SK-N-SH treated with all-trans-retinoic acid at 6 μM for 48 hours (cell line): ENCODE data around the gene TRPM2.

Source experiments
- ATAC-seq: fragments of 200-7000 bp; cut with Tn5 transposase; 3 replicates; pipeline ENCODE4 v1.9.1; 2020; ENCODE audit warnings: mild to moderate bottlenecking, moderate library complexity
- ARNTL ChIP-seq: fragments of 450-650 bp; formaldehyde crosslinking; IDR thresholded peaks from 2 replicates; pipeline ENCODE4 v1.5.0; 2020; ENCODE audit warnings: low read depth, mild to moderate bottlenecking, moderate library complexity, borderline replicate concordance
- BACH2 ChIP-seq: fragments of 250-450 bp; sonication (Bioruptor Pico); IDR thresholded peaks from 2 replicates; pipeline ENCODE4 v1.9.0; 2021; ENCODE audit warnings: mild to moderate bottlenecking, borderline replicate concordance
- CREB5 ChIP-seq: fragments of 250-450 bp; sonication (Bioruptor Pico); IDR thresholded peaks from 2 replicates; pipeline ENCODE4 v1.5.1; 2020; ENCODE audit warnings: low read depth, mild to moderate bottlenecking, moderate library complexity
- GLIS3 ChIP-seq: fragments of 250-450 bp; sonication (Bioruptor Pico); IDR thresholded peaks from 2 replicates; pipeline ENCODE4 v1.5.0; 2020; ENCODE audit warnings: mild to moderate bottlenecking, moderate library complexity
- ISL1 ChIP-seq: fragments of 250-450 bp; sonication (Bioruptor Pico); IDR thresholded peaks from 2 replicates; pipeline ENCODE4 v2.1.2; 2022; ENCODE audit warnings: mild to moderate bottlenecking, moderate library complexity
- POU6F1 ChIP-seq: fragments of 250-450 bp; sonication (Bioruptor Pico); IDR thresholded peaks from 2 replicates; pipeline ENCODE4 v1.8.0; 2021; ENCODE audit warnings: low read depth, mild to moderate bottlenecking, moderate library complexity, borderline replicate concordance
- PPARA ChIP-seq: fragments of 250-450 bp; sonication (Bioruptor Pico); IDR thresholded peaks from 2 replicates; pipeline ENCODE4 v1.5.0; 2020; ENCODE audit warnings: mild to moderate bottlenecking, borderline replicate concordance
- RARB ChIP-seq: fragments of 250-450 bp; sonication (Bioruptor Pico); IDR thresholded peaks from 2 replicates; pipeline ENCODE4 v1.8.0; 2021; ENCODE audit warnings: mild to moderate bottlenecking, moderate library complexity
- TCF4 ChIP-seq: fragments of 250-450 bp; sonication (Bioruptor Pico); IDR thresholded peaks from 2 replicates; pipeline ENCODE4 v1.8.0; 2021; ENCODE audit warnings: mild to moderate bottlenecking, moderate library complexity, borderline replicate concordance
- TOX ChIP-seq: fragments of 250-450 bp; sonication (Bioruptor Pico); IDR thresholded peaks from 2 replicates; pipeline ENCODE4 v1.8.0; 2021; ENCODE audit warnings: mild to moderate bottlenecking, moderate library complexity, borderline replicate concordance
- ZC3H10 ChIP-seq: fragments of 250-450 bp; sonication (Bioruptor Pico); IDR thresholded peaks from 2 replicates; pipeline ENCODE4 v1.5.1; 2021; ENCODE audit warnings: mild to moderate bottlenecking, moderate library complexity
- ZFP3 ChIP-seq: fragments of 250-450 bp; sonication (Bioruptor Pico); IDR thresholded peaks from 2 replicates; pipeline ENCODE4 v1.5.0; 2020; ENCODE audit warnings: mild to moderate bottlenecking, moderate library complexity
- ZFP30 ChIP-seq: fragments of 450-650 bp; formaldehyde crosslinking; IDR thresholded peaks from 2 replicates; pipeline ENCODE4 v1.5.0; 2022; ENCODE audit warnings: mild to moderate bottlenecking, moderate library complexity
- ZNF565 ChIP-seq: fragments of 450-650 bp; formaldehyde crosslinking; conservative IDR thresholded peaks from 2 replicates; pipeline ENCODE4 v1.5.0; 2020; ENCODE audit warnings: low read depth, mild to moderate bottlenecking, moderate library complexity
- ZNF70 ChIP-seq: fragments of 450-650 bp; formaldehyde crosslinking; IDR thresholded peaks from 2 replicates; pipeline ENCODE4 v1.5.0; 2020; ENCODE audit warnings: mild to moderate bottlenecking, moderate library complexity
- ZNF8 ChIP-seq: fragments of 450-650 bp; formaldehyde crosslinking; IDR thresholded peaks from 2 replicates; pipeline ENCODE4 v1.5.0; 2020; ENCODE audit warnings: mild to moderate bottlenecking, moderate library complexity
- TF ChIP-seq, protein P1 (sequence below): fragments of 250-450 bp; sonication (Bioruptor Pico); IDR thresholded peaks from 2 replicates; pipeline ENCODE4 v1.8.0; 2020; ENCODE audit warnings: mild to moderate bottlenecking, moderate library complexity, borderline replicate concordance
- TF ChIP-seq, protein P2 (sequence below): fragments of 250-450 bp; sonication (Bioruptor Pico); IDR thresholded peaks from 2 replicates; pipeline ENCODE4 v1.5.1; 2021; ENCODE audit warnings: mild to moderate bottlenecking, moderate library complexity
- TF ChIP-seq, protein P3 (sequence below): fragments of 250-450 bp; sonication (Bioruptor Pico); IDR thresholded peaks from 2 replicates; pipeline ENCODE4 v1.5.0; 2020; ENCODE audit warnings: mild to moderate bottlenecking, moderate library complexity

The TRPM2 gene

DNA sequence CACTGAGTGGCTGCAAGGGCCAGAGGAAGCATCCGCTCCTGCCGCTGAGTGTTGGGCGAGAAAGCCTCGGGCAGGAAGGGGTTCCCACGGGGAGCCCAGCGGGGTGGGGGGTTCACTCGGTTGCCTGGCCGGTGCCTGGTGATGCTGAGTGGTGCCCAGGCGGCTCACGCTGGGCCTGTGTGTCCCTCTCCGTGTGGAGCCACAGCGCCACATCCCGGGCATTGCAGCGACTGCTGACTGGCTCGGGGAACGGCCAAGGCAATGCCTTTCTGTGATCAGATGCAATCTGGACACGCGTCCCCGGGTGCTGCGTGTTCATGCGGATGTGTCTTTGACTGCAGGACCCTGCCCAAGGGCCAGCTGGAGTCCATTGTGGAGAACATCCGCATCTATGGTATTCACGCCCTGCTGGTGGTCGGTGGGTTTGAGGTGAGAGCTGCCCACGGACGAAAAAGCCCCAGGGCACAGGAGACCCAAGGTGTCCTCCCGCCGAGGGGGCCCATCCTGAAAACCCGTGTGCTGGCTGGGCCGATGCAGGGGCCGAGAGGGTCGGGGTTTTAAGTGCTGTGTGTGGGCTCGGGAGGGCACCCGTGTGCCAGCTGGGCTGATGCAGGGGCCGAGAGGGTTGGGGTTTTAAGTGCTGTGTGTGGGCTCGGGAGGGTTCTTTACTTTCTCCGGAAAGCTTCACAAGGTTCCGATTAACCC, 30.6 kb upstream of the TRPM2 start:
- TF ChIP-seq ZNF8 (CRISPR knock-in tag) (no peak), ZC3H10 (CRISPR knock-in tag) (no peak), RARB (no peak), ZFP3 (CRISPR knock-in tag) (no peak), TCF4 (CRISPR knock-in tag) (no peak), ZNF565 (CRISPR knock-in tag) (no peak), TOX (CRISPR knock-in tag) (no peak), ZNF70 (CRISPR knock-in tag) (no peak), POU6F1 (CRISPR knock-in tag) (no peak), PPARA (CRISPR knock-in tag) (no peak), ARNTL (CRISPR knock-in tag) (no peak)
- TF ChIP-seq, protein P1, sequence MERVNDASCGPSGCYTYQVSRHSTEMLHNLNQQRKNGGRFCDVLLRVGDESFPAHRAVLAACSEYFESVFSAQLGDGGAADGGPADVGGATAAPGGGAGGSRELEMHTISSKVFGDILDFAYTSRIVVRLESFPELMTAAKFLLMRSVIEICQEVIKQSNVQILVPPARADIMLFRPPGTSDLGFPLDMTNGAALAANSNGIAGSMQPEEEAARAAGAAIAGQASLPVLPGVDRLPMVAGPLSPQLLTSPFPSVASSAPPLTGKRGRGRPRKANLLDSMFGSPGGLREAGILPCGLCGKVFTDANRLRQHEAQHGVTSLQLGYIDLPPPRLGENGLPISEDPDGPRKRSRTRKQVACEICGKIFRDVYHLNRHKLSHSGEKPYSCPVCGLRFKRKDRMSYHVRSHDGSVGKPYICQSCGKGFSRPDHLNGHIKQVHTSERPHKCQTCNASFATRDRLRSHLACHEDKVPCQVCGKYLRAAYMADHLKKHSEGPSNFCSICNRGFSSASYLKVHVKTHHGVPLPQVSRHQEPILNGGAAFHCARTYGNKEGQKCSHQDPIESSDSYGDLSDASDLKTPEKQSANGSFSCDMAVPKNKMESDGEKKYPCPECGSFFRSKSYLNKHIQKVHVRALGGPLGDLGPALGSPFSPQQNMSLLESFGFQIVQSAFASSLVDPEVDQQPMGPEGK (CRISPR knock-in tag): no peak
- TF ChIP-seq, protein P2, sequence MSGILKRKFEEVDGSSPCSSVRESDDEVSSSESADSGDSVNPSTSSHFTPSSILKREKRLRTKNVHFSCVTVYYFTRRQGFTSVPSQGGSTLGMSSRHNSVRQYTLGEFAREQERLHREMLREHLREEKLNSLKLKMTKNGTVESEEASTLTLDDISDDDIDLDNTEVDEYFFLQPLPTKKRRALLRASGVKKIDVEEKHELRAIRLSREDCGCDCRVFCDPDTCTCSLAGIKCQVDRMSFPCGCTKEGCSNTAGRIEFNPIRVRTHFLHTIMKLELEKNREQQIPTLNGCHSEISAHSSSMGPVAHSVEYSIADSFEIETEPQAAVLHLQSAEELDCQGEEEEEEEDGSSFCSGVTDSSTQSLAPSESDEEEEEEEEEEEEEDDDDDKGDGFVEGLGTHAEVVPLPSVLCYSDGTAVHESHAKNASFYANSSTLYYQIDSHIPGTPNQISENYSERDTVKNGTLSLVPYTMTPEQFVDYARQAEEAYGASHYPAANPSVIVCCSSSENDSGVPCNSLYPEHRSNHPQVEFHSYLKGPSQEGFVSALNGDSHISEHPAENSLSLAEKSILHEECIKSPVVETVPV (CRISPR knock-in tag): no peak
- TF ChIP-seq, all 23 proteins: peak for 0

GRCh38 chr21:44323591-44323990, 29.8 kb upstream of the TRPM2 start:
- no peak for ATAC-seq
- TF ChIP-seq, protein P3, sequence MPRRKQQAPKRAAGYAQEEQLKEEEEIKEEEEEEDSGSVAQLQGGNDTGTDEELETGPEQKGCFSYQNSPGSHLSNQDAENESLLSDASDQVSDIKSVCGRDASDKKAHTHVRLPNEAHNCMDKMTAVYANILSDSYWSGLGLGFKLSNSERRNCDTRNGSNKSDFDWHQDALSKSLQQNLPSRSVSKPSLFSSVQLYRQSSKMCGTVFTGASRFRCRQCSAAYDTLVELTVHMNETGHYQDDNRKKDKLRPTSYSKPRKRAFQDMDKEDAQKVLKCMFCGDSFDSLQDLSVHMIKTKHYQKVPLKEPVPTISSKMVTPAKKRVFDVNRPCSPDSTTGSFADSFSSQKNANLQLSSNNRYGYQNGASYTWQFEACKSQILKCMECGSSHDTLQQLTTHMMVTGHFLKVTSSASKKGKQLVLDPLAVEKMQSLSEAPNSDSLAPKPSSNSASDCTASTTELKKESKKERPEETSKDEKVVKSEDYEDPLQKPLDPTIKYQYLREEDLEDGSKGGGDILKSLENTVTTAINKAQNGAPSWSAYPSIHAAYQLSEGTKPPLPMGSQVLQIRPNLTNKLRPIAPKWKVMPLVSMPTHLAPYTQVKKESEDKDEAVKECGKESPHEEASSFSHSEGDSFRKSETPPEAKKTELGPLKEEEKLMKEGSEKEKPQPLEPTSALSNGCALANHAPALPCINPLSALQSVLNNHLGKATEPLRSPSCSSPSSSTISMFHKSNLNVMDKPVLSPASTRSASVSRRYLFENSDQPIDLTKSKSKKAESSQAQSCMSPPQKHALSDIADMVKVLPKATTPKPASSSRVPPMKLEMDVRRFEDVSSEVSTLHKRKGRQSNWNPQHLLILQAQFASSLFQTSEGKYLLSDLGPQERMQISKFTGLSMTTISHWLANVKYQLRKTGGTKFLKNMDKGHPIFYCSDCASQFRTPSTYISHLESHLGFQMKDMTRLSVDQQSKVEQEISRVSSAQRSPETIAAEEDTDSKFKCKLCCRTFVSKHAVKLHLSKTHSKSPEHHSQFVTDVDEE (CRISPR knock-in tag): no peak
- no peak for TF ChIP-seq GLIS3 (CRISPR knock-in tag)
- no peak for TF ChIP-seq ZNF565 (CRISPR knock-in tag)
- no peak for TF ChIP-seq ZNF70 (CRISPR knock-in tag)
- no peak for TF ChIP-seq CREB5
- TF ChIP-seq ZFP30: no peak
- TF ChIP-seq, protein P1 (CRISPR knock-in tag): no peak
- TF ChIP-seq PPARA (CRISPR knock-in tag): no peak
- TF ChIP-seq ZFP3 (CRISPR knock-in tag): no peak
- TF ChIP-seq ISL1 (CRISPR knock-in tag): no peak
- TF ChIP-seq ARNTL (CRISPR knock-in tag): no peak
- TF ChIP-seq BACH2 (CRISPR knock-in tag): no peak
- TF ChIP-seq TOX (CRISPR knock-in tag): no peak

More for the DNA sequence above, 30.6 kb upstream of the TRPM2 start:
- ATAC-seq: no peak
